Stimulated activated CD4-positive, alpha-beta T cell treated with anti-CD3 and anti-CD28 coated beads, Interleukin-12 subunit alpha, Interleukin-12 subunit beta, amount 100 ng/mL, for 48 hours (primary cell): ENCODE results near the gene HMGCR.

Source experiments
- DNase-seq, 3 donors: peaks; one replicate each; pipeline ENCODE4 v3.0.0-alpha.2; 2020; ENCODE audit warnings: low read depth in 2 of 3, low spot score in 1 of 3

The HMGCR gene

DNA sequence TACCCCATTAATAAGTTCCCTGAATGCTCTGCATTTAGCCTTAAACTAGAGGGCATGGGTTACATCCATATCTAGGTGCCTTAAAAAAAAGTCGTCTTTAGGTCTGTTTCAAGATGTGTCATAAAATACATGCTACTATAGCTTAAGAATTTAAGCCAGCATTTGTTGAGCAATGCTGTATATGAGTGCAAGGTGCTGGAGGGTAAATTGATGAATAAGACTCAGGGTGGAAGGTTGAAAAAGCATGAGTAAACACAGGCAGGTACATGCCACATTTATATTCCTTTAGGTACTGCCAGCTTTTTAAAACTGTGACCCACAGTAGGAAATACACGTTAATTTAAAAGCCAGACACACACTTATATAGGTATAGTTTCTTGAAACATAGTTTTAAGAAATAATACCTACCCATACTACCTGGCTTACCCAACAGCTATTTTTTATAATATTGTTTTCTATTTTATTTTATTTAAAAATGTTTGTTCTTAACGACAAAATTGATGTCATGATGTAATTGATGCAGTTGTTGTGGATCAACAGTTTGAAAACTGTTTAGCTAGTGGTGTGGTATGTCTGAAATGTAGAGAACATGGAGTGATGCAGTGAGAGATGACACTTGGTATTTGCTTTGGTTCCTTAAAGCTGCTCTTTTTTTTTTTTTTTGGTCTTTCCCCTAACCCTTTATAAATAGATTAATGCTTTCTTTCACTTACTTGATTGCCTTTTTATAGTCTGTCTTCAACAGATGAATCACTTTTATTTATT is 3.9 kb downstream of the HMGCR start:
- no peak for DNase-seq

DNA sequence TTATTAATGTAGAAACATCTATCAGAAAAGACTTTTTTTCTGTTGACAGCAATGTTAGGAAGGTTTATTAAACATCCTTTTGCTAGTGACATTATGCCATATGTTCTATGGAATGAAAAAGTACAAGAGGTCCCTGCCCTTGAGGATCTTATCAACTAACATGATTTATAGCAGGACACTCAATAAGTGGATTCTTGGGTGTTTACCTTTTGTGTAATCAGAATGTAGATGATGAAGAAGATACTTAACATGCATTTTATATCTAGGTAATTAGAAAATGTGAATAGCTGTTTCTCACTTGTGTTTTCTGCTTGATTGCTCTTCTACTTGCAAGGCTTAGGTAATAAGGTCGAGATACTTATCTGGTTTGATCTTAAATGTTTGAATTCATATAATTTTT is 4.9 kb downstream of the HMGCR start:
- DNase-seq = no peak

GRCh38 chr5:75342836-75343235 is 5.8 kb downstream of the HMGCR start:
- DNase-seq = no peak

DNA sequence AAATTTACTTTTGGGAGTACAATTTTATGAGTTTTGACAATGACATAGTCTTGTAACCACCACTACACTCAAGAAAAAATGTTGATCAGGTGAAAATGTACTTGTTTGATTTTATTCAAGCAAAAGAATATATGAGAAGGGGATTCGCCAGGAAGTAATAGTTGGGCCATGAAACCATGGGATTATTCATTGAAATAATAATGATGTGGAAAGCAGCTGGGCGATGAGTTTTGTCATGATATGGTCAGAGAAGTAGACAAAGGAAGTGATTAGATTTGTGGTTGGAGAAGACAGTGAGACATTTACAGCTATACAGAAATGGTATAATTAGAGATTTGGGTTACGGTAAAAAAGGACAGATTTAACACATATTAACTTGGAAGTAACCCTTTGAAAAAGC is 11.2 kb downstream of the HMGCR start:
- DNase-seq = no peak

- DNase-seq = no peak
These were observed 12.6 kb downstream of the HMGCR start for GRCh38 chr5:75349663-75350062.

DNA sequence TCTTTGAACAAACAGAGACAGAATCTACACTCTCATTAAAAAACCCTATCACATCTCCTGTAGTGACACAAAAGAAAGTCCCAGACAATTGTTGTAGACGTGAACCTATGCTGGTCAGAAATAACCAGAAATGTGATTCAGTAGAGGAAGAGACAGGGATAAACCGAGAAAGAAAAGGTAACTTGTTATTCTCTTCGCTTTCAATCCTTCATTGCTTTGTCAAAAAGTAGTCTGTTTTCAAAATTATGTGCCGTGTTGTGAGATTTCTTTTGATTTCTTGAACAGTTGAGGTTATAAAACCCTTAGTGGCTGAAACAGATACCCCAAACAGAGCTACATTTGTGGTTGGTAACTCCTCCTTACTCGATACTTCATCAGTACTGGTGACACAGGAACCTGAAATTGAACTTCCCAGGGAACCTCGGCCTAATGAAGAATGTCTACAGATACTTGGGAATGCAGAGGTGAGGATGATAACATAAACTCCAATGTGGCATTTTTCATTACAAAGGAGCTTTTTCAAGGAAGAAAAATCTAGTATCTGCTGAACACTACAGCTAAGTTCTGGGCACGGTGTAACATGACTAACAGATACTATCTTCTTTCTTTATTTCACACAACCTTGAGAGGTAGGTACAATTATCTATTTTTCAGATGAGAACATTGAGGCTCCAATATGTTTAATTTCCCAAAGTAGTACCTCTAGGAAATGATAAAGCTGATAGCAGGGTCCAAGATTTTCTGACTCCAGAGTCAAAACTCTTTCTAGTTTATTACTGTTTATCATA is 14.3 kb downstream of the HMGCR start:
- no peak for DNase-seq

DNA sequence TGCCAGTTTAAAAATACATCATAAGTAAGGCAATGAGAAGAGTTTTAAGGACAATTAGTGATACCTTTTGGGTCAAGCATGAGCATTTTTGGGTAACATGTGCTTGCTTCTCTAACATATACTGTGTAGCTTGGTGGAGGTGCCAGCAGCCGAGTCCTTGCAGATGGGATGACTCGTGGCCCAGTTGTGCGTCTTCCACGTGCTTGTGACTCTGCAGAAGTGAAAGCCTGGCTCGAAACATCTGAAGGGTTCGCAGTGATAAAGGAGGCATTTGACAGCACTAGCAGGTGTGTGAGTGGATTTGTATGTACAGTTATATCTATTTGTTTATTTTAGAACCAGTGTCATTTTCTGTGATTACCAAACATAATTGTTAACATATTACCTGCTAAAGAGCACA is 18.2 kb downstream of the HMGCR start:
- no peak for DNase-seq

GRCh38 chr5:75356719-75357118 is 19.7 kb downstream of the HMGCR start:
- DNase-seq = no peak

- no peak for DNase-seq
These were observed 21.1 kb downstream of the HMGCR start for GRCh38 chr5:75358117-75358516.

- DNase-seq = no peak
These were observed 24.3 kb downstream of the HMGCR start for GRCh38 chr5:75361310-75361709.

GRCh38 chr5:75362474-75362975 is 25.5 kb downstream of the HMGCR start:
- DNase-seq = no peak

- DNase-seq = no peak
These were observed 26.1 kb downstream of the HMGCR start for GRCh38 chr5:75363111-75363510.

- DNase-seq = no peak
These were observed 26.9 kb downstream of the HMGCR start for GRCh38 chr5:75363726-75364495.

DNA sequence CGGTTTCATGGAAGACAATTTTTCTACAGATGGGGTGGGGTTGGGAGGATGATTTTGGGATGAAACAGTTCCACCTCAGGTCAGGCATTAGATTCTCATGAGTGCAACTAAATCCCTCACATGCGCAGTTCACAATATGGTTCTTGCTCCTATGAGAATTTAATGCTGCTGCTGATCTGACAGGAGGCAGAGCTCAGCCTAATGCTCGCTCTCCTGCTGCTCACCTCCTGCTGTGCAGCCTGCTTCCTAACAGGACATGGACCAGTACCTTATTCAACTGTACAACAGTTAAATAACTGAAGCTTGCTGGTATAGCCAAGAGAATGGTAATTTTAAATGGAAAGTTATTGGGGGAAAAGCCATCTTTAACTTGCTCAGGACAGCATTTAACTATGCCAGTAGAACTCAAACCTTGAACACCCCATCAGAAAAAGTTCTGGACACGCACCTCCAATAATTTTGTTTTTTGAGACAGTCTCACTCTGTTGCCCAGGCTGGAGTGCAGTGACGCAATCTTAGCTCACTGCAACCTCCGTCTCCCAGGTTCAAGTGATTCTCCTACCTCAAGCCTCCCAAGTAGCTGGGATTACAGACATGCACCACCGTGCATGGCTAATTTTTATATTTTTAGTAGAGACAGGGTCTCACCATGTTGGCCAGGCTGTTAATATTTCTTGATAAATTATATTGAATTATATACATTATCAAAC is 27.7 kb downstream of the HMGCR start:
- DNase-seq = no peak

DNA sequence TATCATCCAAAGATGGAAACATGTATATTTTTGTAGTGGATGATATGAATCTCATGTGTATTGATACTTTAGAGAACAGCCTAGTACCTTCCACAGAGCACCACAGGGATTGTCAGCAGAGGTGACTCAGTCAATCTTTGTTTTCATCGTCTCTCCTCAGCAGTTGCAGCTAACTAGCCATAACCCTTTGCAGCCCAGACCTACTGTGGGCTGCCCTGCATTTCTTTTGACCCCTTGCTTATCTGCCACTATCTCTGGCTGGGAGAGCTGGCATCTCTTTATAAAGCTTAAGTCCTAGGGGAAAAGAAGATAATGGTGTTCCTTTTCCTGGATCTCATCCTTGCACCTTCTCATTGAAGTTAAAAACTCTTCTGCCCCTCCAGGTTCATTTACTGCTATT is 28.7 kb downstream of the HMGCR start:
- no peak for DNase-seq

DNA sequence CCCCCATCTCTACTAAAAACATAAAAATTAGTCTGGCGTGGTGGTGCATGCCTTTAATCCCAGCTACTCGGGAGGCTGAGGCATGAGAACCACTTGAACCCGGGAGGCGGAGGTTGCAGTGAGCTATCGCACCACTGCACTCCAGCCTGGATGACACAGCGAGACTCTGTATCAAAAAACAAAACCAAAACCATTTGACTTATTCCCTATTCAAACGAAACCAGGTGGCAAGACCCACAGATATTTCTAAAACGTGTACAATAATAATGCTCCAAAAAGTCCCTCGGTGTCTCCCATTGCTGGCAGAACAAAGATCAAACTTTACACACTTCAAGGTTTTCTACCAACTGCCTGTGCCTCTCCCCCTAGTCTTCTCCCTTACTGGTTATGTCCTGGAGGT is 29.8 kb downstream of the HMGCR start:
- DNase-seq = no peak

DNA sequence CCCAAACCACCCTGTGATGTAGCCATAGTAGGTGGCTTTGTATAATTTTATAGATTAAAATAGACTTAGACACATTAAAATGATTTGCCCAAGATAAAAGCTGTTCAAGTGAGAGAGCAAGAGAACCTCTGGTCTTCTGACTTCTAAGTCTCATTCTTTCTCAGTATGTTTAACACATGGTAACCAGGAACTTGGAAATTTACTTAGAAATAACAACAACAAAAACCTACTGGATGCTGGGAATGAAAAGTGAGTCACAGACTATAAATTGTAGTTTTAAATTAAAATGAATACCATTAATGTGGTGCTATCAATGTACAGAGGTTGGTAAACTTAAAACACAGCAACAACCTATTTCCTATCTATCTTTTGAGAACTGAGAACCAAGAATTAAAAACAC is 30.4 kb downstream of the HMGCR start:
- no peak for DNase-seq

DNA sequence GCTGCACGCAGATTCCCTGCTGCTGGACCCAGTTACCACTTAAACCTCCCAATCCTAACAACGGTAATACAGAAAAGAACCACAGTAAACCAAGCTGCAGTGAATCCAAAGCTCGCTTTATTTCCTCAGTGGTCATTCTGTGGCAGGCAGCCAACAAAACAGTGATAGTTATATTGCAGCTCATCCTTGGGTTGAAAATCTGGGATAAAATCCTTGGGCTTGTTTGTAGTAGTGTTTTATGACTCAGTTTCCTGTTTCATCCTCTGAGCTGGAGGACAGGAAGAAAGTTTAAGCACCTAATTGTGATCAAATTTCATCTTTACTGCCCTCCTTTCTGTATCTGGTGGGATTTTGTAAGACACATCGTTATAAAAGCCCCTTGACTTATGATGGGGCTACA is 31.4 kb downstream of the HMGCR start:
- DNase-seq = no peak

DNA sequence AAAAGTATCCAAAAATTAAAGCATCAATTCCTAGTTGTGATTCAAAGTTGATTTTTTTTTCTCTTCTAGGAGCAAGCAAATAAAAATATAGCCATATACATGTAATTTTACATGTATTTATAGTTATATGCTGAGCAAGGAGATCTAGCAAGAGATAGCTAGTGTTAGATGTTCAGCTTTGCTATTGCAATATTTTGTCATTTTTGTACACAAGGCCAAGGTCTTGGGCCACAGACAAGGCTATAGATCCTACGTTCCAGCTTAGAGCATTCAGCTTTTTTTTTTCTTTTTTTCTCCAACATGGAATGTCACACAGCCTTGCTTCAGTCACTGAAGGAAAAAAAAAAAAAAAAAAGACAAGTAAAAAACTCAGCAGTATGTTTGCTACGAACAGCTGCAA is 36.8 kb downstream of the HMGCR start:
- DNase-seq = no peak

DNA sequence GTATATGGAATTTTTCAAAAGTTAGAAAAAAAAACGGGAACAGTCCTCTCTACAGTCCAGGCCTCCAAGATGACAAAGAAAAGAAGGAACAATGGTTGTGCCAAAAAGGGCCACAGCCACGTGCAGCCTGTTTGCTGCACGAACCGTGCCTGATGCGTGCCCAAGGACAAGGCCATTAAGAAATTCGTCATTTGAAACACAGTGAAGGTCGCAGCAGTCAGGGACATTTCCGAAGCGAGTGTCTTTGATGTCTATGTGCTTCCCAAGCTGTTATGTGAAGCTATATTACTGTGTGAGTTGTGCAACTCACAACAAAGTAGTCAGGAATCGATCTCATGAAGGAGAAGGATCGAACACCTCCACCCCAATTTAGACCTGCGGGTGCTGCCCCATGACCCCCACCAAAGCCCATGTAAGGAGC is 37.4 kb downstream of the HMGCR start:
- no peak for DNase-seq

GRCh38 chr5:75375414-75375813 is 38.4 kb downstream of the HMGCR start:
- DNase-seq = no peak
